Prostate gland (tissue), 2 donors: ENCODE data around the gene SPI1.

Experiments
- CTCF ChIP-seq, 4 experiments: fragments of 200-600 bp in 2 of 4; fragments of 450-650 bp in 2 of 4; sonication (generic) in 2 of 4; IDR thresholded peaks; 1 replicate in 3 of 4; 2 replicates in 1 of 4; pipeline ENCODE4 v1.5.1; 2016 to 2019; ENCODE audit warnings: antibody characterized with exemption in 4 of 4, mild to moderate bottlenecking in 2 of 4, moderate library complexity in 2 of 4
- POLR2A ChIP-seq: fragments of 450-650 bp; IDR thresholded peaks from one replicate; pipeline ENCODE4 v1.6.1; 2016; ENCODE audit warnings: antibody characterized with exemption, mild to moderate bottlenecking
- POLR2AphosphoS5 ChIP-seq: sonication (generic); formaldehyde crosslinking; IDR thresholded peaks from one replicate; pipeline ENCODE4 v1.6.1; 2017; ENCODE audit warnings: antibody characterized with exemption

- TF ChIP-seq POLR2A (no peak), POLR2AphosphoS5 (no peak), CTCF (IDR thresholded peaks at IDR 0.05) (no peak)
Measured at GRCh38 chr11:47351156-47352126, 26.9 kb downstream of the SPI1 start.
